Measurements from ENCODE around the gene ATG9B. TPM values are rescaled to one million over a fixed set of nuclear protein-coding genes. Genes with fewer than 3 reads are reported as not detected.

Gene ATG9B
- total RNA-seq, 1 donor from 2014 or later = 11.8 TPM

DNA sequence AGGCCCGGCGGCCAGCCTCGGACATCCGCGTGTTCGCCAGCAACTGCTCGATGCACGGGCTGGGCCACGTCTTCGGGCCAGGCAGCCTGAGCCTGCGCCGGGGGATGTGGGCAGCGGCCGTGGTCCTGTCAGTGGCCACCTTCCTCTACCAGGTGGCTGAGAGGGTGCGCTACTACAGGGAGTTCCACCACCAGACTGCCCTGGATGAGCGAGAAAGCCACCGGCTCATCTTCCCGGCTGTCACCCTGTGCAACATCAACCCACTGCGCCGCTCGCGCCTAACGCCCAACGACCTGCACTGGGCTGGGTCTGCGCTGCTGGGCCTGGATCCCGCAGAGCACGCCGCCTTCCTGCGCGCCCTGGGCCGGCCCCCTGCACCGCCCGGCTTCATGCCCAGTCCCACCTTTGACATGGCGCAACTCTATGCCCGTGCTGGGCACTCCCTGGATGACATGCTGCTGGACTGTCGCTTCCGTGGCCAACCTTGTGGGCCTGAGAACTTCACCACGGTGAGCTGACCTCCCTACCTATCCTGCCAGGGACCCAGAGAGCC is 24.7 kb upstream of the ATG9B start:
- H3K27ac Mint-ChIP-seq = no peak overlapping the region
- H3K4me3 Mint-ChIP-seq = no peak overlapping the region
- peaks cover 8% of the 10 kb centered on the region for H3K36me3 Mint-ChIP-seq
- H3K9me3 Mint-ChIP-seq = no peaks in the 10 kb centered on the region
- peaks cover 9% of the 10 kb centered on the region for H3K4me1 Mint-ChIP-seq
- TF ChIP-seq, protein P1, sequence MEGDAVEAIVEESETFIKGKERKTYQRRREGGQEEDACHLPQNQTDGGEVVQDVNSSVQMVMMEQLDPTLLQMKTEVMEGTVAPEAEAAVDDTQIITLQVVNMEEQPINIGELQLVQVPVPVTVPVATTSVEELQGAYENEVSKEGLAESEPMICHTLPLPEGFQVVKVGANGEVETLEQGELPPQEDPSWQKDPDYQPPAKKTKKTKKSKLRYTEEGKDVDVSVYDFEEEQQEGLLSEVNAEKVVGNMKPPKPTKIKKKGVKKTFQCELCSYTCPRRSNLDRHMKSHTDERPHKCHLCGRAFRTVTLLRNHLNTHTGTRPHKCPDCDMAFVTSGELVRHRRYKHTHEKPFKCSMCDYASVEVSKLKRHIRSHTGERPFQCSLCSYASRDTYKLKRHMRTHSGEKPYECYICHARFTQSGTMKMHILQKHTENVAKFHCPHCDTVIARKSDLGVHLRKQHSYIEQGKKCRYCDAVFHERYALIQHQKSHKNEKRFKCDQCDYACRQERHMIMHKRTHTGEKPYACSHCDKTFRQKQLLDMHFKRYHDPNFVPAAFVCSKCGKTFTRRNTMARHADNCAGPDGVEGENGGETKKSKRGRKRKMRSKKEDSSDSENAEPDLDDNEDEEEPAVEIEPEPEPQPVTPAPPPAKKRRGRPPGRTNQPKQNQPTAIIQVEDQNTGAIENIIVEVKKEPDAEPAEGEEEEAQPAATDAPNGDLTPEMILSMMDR (IDR thresholded peaks at IDR 0.05; ENCODE audit: unreplicated experiment) = no peak
- H3K27me3 Mint-ChIP-seq (ENCODE audit: low read depth) = peaks cover 25% of the 10 kb centered on the region
- DNase-seq (ENCODE audit: low spot score in 2 of 2, unreplicated experiment in 2 of 2) = no peak

DNA sequence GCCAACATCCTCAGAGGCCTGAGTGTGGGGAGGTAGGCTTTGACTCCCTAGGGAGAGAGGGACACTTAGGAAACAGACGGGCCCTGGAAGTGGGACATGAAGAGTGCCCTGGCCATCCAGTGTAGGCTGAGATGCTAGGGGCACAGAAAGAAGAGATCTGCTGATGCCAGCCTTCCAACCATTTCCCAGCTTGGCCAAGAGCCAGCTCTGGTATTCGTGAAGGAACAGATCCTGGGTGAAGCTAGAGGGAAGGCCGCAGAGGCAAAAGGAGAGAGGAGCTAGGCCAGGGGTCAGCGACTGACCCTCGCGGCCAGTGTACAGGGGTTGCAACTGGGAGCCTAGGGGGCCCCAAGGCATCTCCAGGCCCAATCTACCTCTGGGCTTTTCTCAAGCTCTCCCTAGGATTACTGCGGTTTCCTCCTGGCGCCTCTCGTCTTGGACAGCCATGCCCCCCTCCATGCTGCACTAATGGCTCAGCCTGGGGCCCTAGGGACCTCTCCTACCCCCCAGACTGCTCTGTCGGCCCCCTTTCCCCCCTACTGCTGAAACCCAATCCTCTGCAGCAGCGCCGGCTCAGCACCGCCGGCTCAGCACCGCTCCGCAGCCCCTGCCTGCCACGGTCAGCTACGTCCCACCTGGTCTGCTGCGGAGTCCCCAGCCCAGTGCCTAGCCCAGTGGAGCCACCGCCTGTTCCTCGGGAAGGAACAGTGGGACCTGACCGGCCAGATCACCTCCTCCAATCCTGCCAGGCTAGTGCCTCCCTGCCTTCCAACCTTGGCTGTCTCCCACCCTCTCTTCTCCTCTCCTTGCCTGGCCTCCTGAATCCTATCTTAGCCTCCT is 23.9 kb upstream of the ATG9B start, which contains the start of gene ASIC3:
Gene ASIC3, plus strand, starts transcription at position 556 of the 840 bp plus-strand sequence. CDS start 355 bp downstream, outside the sequence.
- no peak for DNase-seq (ENCODE audit: low spot score in 2 of 2, unreplicated experiment in 2 of 2)
- peaks cover 9% of the 10 kb centered on the region for H3K36me3 Mint-ChIP-seq
- H3K9me3 Mint-ChIP-seq = no peaks in the 10 kb centered on the region
- H3K4me1 Mint-ChIP-seq = peaks cover 9% of the 10 kb centered on the region
- H3K27me3 Mint-ChIP-seq (ENCODE audit: low read depth) = peaks cover 25% of the 10 kb centered on the region
- no peak within 1 kb of the TSS for H3K27ac Mint-ChIP-seq
- H3K4me3 Mint-ChIP-seq = no peak within 1 kb of the TSS
- TF ChIP-seq, protein P1 (IDR thresholded peaks at IDR 0.05; ENCODE audit: unreplicated experiment) = no peak

DNA sequence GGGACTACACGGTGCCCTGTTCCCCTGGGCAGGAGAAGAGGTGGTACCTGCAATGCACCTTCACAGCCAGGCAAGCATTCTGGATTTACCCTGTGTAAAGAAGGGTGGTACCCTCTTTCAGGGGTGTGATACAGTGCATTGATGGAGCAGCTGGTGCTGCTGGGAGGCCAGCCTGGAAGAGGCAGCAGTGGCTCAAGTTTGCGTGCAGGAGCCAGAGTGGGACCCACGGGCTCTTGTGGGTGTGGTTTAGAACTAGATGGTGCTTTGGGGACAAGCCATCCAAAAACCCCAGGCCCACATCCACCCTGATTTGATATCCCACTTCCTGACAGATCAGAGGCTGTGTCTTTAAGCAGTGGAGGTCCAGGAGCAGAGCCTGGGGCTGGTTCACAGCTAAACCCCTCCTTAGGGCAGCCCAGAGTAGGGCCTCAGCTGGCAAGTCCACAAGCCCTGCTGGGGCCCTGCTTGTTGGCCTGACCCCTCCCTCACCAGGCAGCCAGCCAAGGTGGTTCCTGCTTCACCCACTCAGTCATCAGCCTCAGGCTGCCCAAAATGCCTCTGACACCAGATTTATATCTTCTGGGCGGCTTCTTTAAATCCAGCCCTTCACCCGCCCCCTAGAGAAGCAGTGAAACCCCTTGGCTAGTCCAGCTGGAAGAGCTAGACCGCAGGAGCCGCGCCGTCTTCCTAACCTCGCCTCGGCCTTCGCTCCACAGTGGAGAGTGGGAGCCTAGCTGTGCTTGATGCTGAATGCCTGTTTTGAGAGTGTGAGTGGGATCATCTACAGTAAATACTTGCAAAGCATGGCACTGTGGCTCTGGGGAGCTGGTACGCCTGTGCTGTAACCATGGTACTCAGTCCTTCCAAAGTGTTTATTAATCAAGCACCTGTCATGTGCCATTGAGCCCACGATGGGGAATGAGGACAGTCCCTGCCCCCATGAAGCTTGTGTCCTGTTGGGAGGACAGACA is 22.6 kb upstream of the ATG9B start:
- H3K36me3 Mint-ChIP-seq = peaks cover 6% of the 10 kb centered on the region
- no peak overlapping the region for H3K27ac Mint-ChIP-seq
- H3K9me3 Mint-ChIP-seq = no peaks in the 10 kb centered on the region
- TF ChIP-seq, protein P1 (IDR thresholded peaks at IDR 0.05; ENCODE audit: unreplicated experiment) = no peak
- peaks cover 9% of the 10 kb centered on the region for H3K4me1 Mint-ChIP-seq
- H3K4me3 Mint-ChIP-seq = no peak overlapping the region
- DNase-seq (ENCODE audit: low spot score in 2 of 2, unreplicated experiment in 2 of 2) = no peak
- peaks cover 21% of the 10 kb centered on the region for H3K27me3 Mint-ChIP-seq (ENCODE audit: low read depth)

DNA sequence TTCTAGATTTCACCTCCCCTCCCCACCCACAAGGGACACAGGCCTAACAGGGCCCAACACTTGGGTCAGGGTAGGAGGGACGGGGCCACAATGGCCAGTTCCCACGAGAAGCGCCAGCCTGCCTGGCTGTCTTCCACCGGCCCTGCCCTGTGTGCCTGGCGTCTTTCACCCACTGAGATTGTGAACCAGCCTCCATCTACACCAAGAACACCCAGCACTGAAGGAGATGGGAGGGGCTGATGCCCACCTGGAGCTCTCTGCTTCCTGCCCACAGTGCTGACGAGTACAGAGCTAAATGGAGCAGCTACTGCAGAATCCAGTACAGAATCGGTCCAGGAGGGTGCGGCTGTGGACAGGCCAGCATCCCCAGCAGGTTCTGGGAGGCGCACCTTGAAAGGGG is 21.7 kb upstream of the ATG9B start:
- H3K4me3 Mint-ChIP-seq = no peak overlapping the region
- peaks cover 17% of the 10 kb centered on the region for H3K27me3 Mint-ChIP-seq (ENCODE audit: low read depth)
- TF ChIP-seq, protein P1 (IDR thresholded peaks at IDR 0.05; ENCODE audit: unreplicated experiment) = no peak
- no peak for DNase-seq (ENCODE audit: low spot score in 2 of 2, unreplicated experiment in 2 of 2)
- no peaks in the 10 kb centered on the region for H3K9me3 Mint-ChIP-seq
- H3K4me1 Mint-ChIP-seq = peaks cover 9% of the 10 kb centered on the region
- H3K27ac Mint-ChIP-seq = no peak overlapping the region
- peaks cover 10% of the 10 kb centered on the region for H3K36me3 Mint-ChIP-seq

DNA sequence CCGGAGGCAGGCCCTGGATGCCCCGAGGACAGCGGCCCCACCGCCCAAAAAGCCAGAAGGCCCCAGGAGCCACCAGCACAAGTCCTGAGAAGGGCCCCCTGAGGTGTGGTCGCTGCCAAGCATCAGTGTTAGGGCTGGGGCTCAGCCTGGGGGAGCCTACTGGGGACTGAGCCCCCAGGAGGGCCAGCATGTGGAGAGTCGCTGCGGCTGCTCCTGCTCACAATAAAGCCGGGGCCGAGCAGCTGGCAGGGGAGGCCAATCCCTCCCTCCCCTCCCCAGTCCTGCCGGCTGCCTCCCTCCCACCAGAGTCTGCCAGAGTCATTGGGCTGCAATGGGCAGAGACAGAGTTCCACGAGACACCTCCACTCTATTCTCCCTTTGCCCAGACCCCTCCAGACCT is 21.0 kb upstream of the ATG9B start:
- TF ChIP-seq, protein P1 (IDR thresholded peaks at IDR 0.05; ENCODE audit: unreplicated experiment) = no peak
- no peaks in the 10 kb centered on the region for H3K9me3 Mint-ChIP-seq
- peaks cover 13% of the 10 kb centered on the region for H3K27me3 Mint-ChIP-seq (ENCODE audit: low read depth)
- H3K4me3 Mint-ChIP-seq = no peak overlapping the region
- H3K4me1 Mint-ChIP-seq = peaks cover 9% of the 10 kb centered on the region
- H3K27ac Mint-ChIP-seq = no peak overlapping the region
- H3K36me3 Mint-ChIP-seq = peaks cover 10% of the 10 kb centered on the region
- DNase-seq (ENCODE audit: low spot score in 2 of 2, unreplicated experiment in 2 of 2) = no peak

Data from mesothelial cell of epicardium (in vitro differentiated cells).